DMS 273 (cell line): Measurements from ENCODE around the gene GRM7.

Experiments used
- DNase-seq: peaks from one replicate; lab custom pipeline; 2025; ENCODE audit not compliant: unreplicated experiment; lab: John Stamatoyannopoulos, UW

GRM7 gene

DNA sequence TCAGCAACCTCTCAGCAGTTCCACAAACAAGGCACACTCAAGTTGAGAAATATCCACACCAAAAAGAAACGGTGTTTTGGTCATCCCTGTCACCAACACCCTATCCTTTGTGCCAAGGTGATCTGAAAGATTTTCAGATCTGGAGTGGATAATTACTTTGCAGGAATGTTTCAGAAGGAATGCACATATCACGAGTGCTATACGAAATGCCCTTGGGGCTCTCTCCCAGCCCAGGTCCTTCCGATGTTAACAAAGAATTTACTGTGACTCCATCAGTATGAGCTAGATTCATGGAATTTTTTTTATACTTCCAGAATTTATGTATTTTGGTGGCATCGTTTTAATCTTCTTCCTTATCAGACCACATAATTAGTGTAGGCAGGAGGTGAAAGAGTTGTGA lies 105.0 kb downstream of the GRM7 start:
- DNase-seq = no peak

DNA sequence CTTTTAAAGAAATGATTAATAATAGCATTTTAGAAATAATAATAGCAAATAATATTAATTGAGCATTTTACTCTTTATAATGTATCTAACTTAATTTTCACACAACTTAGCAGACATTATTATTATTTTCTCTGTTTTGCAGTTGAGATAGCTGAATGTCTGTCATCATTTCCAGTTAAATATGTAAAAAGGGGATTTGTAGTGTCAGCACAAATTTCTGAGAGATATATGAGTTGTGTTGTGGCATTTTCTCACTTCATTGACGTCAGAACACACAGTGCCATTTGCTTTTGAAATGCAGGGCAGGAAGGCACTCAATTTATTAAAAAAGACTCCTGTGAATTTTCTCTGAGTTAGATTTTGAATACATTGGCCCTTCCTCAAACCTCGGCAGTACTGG lies 111.0 kb downstream of the GRM7 start:
- DNase-seq = no peak

DNA sequence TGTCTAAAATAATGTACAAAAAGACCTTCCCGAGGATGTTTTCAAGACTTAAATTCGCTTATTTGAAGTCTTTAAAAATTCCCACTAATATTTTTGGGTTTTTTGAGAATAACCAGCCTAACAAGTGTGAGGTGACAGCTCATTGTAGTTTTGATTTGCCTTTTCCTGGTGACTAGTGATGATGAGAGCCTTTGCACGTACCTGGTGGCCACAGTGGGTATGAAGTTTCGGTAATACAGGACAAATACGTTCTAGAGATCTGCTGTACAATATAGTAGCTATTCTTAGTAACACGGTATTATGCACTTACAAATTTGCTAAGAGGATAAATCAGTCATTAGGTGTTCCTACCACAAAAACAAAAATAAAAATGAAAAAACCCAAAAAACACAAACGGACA lies 124.9 kb downstream of the GRM7 start:
- DNase-seq = no peak

DNA sequence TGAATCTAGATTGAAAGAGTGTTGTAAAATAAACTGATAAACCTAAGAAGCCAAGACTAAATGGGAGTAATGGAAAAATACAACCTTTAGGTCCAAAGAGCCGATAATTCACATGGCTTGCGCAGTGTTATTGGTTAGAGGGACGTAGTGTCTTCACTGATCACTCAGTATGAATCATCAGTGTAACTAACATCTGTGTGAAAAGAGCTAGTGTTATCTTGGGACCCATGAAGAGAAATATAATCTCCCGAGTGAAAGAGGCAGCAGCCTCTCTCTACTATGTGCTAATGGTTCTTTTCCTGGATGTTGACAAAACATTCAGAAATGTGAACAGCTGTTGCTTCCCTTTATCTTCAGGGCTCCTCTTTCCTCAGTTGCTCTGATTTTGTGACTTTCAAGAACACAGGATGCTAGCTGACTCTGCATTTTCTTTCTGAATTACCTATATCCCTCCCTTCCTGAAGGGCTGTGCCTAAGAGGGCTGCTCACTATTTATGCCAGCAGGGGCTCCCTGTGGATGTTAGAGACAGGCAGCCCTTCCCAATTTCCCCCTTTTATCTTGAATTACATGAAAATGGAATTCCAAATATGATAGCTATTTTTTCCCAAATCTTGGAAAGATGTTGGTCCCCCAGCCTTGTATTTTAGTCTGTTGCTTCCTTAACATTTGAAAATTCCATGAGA lies 128.8 kb downstream of the GRM7 start:
- DNase-seq = no peak

DNA sequence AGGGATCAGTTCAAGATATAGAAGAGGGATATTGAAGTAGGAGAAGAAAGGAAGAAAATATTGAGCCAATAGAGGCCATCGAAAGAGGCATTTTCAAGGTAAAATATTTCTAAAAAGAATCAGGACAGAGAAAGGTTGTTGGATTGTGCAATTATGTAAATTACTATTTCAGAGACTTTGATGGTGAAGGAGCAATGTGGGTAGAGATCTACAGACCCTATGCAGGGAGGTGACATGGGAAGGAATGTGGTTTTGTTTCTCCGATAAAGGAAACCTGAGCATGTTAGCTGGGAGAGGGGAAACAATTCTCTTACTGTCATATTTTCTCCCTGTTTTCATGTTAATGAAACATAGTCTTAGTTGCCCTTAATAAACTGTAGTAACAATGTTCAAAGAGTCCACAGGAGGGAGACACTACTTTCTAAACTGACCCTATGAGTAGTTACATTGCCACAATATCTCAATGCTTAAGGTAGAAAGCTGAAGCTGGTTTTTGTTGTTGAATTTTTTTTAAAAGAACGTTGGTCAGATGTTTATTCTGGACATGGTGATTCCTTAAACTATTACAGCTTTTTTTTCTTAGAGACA lies 133.3 kb downstream of the GRM7 start:
- no peak for DNase-seq

DNA sequence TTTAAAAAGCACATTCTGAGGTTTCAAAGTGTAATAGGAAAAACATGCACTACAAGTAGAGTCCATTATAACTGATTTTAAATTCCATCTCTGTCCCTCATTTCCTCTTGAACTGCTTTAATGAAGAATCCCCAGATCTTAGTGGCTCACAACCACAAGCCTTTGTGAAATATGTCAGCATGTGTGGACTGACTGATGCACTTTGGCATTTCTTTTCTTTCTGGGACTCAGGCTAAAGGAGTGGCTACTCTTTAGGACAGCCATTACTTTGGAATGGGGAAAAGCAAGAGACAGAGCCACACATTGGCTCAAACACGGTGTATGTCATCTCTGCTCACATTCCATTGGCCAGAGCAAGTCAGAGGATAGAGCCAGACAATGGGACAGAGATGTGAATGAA lies 139.6 kb downstream of the GRM7 start:
- DNase-seq = no peak

DNA sequence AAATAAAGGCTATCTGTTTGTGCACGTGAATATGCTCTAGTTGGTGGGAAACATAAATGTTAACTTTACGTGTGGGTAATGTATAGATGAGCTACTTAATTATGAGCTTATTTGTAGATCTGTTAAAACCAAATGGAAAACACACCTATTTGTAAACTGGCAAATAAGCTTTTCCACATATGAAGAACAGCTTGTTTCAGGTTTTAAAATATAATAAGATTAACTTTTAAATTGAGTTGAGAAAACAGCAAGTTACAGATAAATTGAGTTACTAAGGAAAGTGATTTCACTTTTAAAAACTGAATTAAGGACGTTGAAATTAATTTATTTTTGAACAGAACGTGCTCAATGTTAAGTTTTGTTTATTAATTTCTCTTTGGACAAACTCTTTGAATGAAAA lies 140.5 kb downstream of the GRM7 start:
- no peak for DNase-seq

DNA sequence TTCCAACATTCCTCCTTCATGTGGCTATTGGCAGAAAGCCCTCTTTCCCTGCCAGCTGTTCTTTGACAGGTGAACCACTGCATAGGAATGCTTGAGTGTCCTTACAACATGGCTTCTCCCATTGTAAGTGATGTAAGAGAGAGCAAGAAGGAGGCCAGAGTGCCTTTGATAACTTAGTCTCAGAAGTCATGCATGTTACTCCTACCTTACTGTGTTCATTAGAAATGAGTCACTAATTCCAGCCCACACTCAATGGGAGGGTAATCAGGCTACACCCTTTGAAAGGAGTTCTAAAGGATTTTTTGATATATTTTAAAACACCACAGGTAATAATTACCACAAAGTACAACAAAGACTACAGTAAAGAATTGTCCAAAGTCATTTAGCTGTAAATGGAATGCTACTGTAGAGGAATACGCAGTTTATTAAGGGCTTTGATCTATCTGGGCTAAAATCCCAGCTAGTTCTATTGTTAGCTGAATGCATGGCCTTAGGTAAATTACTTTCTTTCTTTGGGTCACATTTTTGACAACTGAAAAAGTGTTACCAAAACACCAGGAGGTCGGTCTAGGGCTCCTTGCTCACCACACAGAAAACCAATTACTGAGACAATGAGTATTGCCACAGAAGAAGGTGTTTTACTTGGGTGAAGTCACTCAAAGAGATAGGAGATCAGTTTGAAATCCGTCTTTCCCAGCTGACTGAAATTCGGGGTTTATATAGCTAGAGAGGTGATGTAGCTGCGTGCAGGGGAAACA lies 154.9 kb downstream of the GRM7 start:
- DNase-seq = no peak

DNA sequence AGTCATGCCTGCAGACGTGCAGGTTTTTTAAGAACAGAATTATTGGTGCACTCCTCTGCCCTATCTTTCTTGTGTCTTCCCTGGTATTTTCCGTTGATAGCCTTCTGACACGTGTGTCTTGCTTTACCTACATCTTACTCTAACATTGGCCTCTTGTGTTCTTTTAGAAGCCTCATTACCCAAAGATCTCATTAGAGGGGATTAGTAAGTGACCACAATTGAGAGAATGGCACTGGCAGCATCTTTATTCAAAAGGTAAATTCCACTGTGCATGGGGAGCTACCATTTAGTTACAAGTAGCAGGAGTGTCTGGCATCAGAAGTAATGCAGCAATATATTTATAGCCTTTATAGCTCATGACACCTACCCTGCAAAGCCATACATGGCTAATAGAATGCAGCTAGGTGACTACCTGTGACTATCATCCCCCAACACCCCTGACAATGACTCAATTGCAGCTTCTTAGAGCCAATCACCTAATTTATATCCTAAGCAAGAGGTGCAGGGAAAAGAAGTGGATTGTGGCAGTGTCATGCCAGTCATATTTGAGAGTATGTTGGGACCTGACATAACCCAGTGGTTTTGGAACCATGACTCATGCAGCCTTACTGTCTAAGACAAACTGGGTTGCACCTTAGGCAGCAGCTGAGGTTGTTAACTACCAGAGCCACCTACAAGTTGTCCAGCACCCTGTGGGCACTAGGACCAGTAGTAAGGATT lies 164.8 kb downstream of the GRM7 start:
- DNase-seq = no peak

DNA sequence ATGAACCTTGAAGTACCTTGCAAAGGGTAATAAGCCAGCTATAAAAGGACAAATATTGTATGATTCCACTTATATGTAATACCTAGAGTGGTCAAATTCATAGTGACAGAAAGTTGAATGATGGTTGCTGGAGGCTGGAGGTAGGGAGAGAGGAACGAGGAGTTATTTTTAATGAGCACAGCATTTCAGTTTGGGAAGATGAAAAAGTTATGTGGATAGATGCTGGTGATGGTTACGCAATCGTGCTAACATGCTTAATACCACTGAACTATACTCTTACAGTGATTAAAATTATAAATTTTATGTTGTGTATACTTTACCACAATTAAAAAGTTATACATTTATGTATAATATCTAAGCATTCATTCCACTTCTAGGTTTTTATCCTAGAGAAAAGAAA lies 168.6 kb downstream of the GRM7 start:
- DNase-seq = no peak

DNA sequence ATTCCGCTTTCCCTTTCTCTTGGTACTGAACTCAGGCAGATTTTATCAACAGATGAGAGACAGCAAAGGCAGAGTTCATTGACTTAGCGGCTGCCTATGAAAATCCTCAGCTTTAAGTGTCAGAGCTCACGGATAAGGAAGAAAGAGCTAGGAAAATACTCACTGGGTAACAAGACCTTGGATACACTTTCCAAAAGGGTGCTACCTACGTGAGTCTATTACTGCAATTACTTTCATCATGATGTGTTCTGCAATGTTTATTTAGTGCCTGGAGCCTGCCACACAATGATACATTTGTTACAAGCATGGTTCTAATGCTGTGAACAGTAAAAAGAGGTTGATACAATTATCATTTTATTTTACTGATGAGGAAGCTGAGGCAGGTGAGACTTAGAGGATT lies 177.5 kb downstream of the GRM7 start:
- DNase-seq = no peak

DNA sequence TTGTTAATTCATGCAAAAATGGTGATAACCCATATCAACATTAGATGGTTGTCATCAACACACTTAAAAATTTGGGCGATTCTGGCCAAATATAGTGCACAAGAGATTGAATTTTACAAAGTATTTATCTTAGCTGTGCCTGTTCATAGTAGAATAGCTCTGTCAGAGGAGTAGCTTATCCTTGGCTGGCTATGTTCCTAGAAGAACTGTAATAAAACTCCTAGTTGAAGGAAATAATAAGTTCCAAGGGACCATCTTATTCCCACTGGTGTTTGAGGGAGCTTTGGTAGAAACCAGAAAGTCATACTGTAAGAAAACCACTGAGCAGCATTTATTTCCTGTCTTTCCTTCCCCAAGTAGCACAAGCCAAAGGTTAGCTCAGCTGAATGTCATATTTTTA lies 201.8 kb downstream of the GRM7 start:
- no peak for DNase-seq

DNA sequence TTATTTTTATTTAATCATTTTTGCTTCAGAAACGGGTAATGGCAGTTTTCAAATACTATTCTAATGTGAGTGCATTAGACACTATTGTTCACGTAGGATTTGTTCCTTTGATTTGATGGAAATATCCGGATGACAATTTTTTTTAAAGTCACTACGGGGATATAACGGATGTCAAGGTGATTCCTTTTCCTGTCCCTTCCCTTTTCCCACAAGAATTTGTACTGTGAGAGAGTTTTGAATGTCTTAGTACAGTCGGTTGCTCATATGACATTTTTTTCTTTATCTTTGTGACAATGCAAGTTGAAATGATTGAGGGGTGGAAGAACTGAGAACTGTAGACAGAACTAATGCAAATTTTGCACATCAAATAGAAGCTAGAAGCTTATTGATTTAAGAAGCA lies 209.5 kb downstream of the GRM7 start:
- no peak for DNase-seq

DNA sequence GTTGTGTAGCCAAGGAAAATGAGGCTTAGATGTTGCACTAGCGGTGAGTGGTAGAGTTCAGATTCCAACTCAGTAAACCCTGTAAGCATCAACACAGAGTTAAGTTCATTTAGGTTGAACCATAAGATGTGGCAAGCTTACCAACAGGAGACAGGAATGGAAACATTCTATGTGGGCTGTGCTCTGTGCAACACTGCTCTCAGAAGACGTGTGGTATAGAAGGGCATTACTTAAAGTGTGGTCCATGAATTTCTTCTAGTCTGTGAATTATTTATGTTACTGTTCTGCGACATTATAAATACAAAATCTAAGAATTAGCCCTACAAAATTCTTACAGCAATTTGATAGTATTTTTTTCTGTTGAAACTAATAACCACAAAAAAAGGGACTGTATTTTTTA lies 213.3 kb downstream of the GRM7 start:
- no peak for DNase-seq

DNA sequence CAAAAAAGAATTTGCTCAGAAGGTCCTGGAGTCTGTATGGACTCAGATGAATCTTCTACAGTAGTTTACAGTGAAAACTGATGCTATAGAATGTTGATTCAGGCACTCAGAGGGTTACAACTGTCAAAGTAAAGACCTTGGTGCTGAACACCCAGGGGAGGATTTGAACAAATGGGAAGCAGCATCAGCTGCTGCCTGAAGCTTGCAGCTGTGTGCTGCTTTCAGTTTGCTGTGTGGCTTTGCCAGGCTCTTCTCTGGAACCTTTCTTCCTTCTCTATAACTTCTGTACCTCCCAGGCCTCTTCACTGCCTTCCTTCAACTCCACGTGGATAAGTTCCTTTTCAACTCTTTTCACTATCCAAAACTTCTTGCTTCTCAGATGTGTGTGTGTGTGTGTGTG lies 214.2 kb downstream of the GRM7 start:
- no peak for DNase-seq

DNA sequence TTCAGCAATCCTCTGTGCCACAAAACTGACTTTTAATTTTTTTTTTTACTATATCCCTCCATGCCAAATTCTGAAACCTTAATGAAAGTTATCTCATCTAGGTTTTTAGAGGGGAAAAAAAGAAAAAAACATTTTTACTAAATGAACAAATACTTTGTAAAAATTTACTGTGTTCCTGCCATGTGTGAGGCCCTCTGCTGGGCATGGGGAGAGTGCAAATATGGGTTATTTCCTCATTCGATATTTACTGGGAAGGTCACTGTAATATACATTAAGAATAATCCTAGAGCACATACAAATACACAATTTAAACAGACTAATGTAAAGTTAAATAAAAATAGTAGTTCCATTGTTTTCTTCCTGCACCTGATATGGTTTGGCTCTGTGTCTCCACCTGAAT lies 215.0 kb downstream of the GRM7 start:
- no peak for DNase-seq

DNA sequence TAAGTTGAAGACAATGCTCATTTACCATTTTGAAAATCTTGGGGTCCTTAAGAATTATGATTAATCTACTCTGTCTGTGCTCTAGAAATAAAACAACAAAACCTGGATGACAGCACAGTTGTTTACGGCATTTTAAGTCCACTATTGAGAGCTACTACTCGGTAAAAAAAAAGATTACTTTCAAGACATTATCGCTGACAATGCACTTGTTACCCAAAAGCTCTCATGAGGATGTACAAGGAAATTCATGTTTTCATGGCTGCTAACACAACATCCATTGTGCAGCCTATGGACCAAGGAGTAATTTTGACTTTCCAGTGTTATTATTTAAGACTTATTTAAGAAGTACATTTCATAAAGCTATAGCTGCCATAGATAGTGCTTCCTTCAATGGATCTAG lies 221.3 kb downstream of the GRM7 start:
- DNase-seq = no peak

DNA sequence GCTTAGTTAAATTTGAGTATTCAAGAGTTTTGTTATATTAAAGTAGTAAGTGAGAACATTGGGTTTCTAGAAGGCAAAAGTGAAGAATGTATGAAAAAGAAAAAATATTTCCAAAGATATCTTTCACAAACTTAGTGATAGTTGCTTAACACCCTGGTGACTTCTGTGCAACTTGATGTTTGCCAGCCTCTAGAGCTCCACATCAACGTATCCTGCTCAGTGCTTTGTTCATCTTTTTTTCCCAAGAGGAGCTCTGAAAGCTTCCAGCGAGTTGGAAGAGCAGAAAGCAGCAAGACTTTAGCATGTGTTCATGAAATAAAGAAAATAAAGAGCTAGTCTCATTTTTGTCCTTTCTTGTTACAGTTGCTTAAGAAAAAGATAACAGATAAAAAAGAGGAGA lies 225.5 kb downstream of the GRM7 start:
- DNase-seq = no peak

DNA sequence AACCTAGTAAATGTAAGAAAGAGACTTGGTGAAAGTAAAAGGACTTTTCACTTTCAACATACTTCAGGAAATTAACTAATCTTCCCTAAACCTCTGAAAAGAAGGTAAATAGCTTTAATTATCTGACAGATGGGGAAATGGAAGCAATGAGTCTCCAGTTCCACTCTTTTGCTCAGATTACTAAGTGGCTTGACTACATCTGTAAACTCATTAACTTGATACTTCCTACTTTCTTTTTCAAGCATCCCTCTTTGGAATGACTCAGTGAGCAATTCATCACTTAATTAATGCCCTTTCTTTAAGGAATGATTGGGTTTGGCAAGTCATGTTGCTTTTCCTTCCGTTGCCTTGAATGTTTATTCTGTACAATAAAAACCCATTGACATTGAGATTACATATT lies 234.2 kb downstream of the GRM7 start:
- no peak for DNase-seq

DNA sequence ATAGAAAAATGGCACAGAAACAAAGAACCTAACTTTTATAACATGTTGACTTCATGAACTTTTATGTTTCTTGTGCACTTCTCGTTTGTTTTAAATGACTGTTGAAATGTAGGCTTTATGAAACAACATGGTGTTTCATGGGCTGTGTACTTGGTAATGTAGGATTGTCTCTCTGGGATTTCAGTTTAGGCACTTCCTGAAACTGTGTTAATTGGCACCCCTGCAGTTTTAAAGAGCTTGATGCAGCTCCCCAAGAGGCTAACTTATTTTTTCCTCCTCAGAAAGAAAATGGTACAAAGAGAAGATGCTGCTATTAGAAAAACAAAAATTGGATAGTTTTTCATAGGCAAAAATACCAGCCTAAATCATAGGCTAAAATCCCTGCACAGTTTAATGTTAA lies 239.2 kb downstream of the GRM7 start:
- no peak for DNase-seq

DNA sequence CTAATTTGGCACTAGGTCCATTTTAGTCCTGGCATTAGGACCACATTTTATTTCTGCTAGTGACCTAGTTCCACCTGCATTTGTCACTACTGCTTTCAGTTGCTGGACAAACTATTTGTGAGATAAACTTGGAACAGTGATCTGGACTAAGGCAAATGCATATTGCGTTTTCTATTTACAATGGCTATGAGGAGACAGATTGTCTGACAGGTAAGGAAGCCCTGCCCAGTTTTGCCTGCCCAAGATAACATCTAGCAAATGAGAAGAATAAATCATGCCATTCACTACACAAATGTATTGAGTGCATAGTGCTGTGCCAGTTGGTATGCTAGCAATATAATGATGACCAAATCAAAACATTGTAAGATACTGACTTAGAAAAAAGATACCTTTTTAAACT lies 245.7 kb downstream of the GRM7 start:
- no peak for DNase-seq

DNA sequence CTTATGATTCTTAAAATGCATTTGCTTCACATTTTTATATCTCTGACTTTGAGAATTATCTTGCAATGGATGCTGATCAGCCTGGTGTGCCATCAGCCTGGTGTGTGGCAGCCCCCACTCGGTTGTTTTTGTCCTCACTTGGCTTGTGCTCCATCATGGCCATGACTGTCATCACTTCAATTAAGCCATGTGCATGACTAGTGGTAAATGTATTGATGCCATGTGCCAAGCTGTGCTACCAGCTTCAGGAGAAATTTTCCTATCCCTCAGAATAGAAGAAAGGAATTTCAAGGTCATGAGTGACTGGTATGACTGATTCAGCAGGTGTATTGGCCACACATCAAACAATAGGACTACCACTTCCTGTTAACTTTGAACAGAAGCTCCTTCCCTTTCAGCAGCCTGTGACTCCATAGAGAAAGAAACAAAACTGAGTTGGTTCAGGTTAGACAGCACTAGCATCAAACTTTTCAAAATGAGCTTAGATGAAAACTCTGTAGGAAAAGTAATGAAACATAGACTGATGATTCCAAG lies 251.7 kb downstream of the GRM7 start:
- no peak for DNase-seq
